ENCODE results near the gene RPRD1B. TPM values are rescaled to one million over a fixed set of nuclear protein-coding genes. Genes with fewer than 3 reads are reported as not detected.

The RPRD1B gene
- total RNA-seq, 1 experiment from 2014 or later, result 42.6 TPM

GRCh38 chr20:38011696-38012095 lies 21.9 kb upstream of the RPRD1B start:
- TF ChIP-seq CTCF (IDR thresholded peaks at IDR 0.05; ENCODE audit: unreplicated experiment), result no peak
- peaks cover 63% of the 10 kb centered on the region for H3K36me3 Mint-ChIP-seq (ENCODE audit: insufficient read depth, unreplicated experiment)
- intact Hi-C loops (cut with micrococcal nuclease), result no loop called here
- no peak for DNase-seq (ENCODE audit: unreplicated experiment)
- ChIA-PET CTCF (interaction anchor here (1.3 to 2.8 kb wide), 3 partner anchors 13 to 260 kb away, joined by 3 to 8 read pairs (median 8); no protein-coding TSS in a partner anchor), POLR2A (interaction anchor here (0.6 to 2.6 kb wide), 3 partner anchors 17 to 21 kb away, joined by 3 to 8 read pairs (median 4); partner anchors contain the start of genes RPRD1B and TTI1)
- no TSS peak for BruUV-seq (replicated peaks)
- H3K4me3 Mint-ChIP-seq (ENCODE audit: unreplicated experiment), result no peak overlapping the region
- H3K27ac Mint-ChIP-seq (ENCODE audit: low read depth, unreplicated experiment), result no peak overlapping the region
- H3K27me3 Mint-ChIP-seq (ENCODE audit: insufficient read depth, unreplicated experiment), result no peaks in the 10 kb centered on the region
- no peaks in the 10 kb centered on the region for H3K9me3 Mint-ChIP-seq (ENCODE audit: unreplicated experiment)
- peaks cover under 1% of the 10 kb centered on the region for H3K4me1 Mint-ChIP-seq (ENCODE audit: insufficient read depth, unreplicated experiment)

- no peaks in the 10 kb centered on the region for H3K27me3 Mint-ChIP-seq (ENCODE audit: insufficient read depth, unreplicated experiment)
- CTCF ChIA-PET, result interaction anchor here (0.9 to 2.8 kb wide), 5 partner anchors 13 to 448 kb away, joined by 3 to 8 read pairs (median 6); no protein-coding TSS in a partner anchor
- no peaks in the 10 kb centered on the region for H3K4me1 Mint-ChIP-seq (ENCODE audit: insufficient read depth, unreplicated experiment)
- no peak for TF ChIP-seq CTCF (IDR thresholded peaks at IDR 0.05; ENCODE audit: unreplicated experiment)
- BruUV-seq (replicated peaks), result no TSS peak
- H3K27ac Mint-ChIP-seq (ENCODE audit: low read depth, unreplicated experiment), result no peak overlapping the region
- H3K4me3 Mint-ChIP-seq (ENCODE audit: unreplicated experiment), result no peak overlapping the region
- H3K9me3 Mint-ChIP-seq (ENCODE audit: unreplicated experiment), result no peaks in the 10 kb centered on the region
- POLR2A ChIA-PET, result interaction anchor here (1.4 to 2.6 kb wide), 2 partner anchors 18 to 21 kb away, joined by 4 to 8 read pairs; partner anchors contain the start of genes RPRD1B and TTI1
- no peak for DNase-seq (ENCODE audit: unreplicated experiment)
- H3K36me3 Mint-ChIP-seq (ENCODE audit: insufficient read depth, unreplicated experiment), result peaks cover 68% of the 10 kb centered on the region
- intact Hi-C loops (cut with micrococcal nuclease), result no loop called here
These were observed 21.2 kb upstream of the RPRD1B start for GRCh38 chr20:38012332-38012731.

GRCh38 chr20:38013887-38014286 lies 19.7 kb upstream of the RPRD1B start:
- no TSS peak for BruUV-seq (replicated peaks)
- CTCF ChIA-PET, result interaction anchor here (1.4 kb wide), 1 partner anchor 21 kb away, joined by 6 read pairs; no protein-coding TSS in a partner anchor
- peaks cover 72% of the 10 kb centered on the region for H3K36me3 Mint-ChIP-seq (ENCODE audit: insufficient read depth, unreplicated experiment)
- intact Hi-C loops (cut with micrococcal nuclease), result no loop called here
- H3K4me3 Mint-ChIP-seq (ENCODE audit: unreplicated experiment), result no peak overlapping the region
- no peaks in the 10 kb centered on the region for H3K4me1 Mint-ChIP-seq (ENCODE audit: insufficient read depth, unreplicated experiment)
- H3K27ac Mint-ChIP-seq (ENCODE audit: low read depth, unreplicated experiment), result peak overlapping the region; percentile 20
- POLR2A ChIA-PET, result interaction anchor here (0.7 to 2.6 kb wide), 2 partner anchors 19 to 55 kb away, joined by 3 to 8 read pairs; partner anchors contain the start of genes RPRD1B and TTI1
- no peaks in the 10 kb centered on the region for H3K27me3 Mint-ChIP-seq (ENCODE audit: insufficient read depth, unreplicated experiment)
- DNase-seq (ENCODE audit: unreplicated experiment), result no peak
- no peaks in the 10 kb centered on the region for H3K9me3 Mint-ChIP-seq (ENCODE audit: unreplicated experiment)
- no peak for TF ChIP-seq CTCF (IDR thresholded peaks at IDR 0.05; ENCODE audit: unreplicated experiment)

- POLR2A ChIA-PET, result interaction anchor here (0.6 to 1.7 kb wide), 10 partner anchors 9 to 997 kb away, joined by 3 to 6 read pairs (median 4); partner anchors contain the start of gene RPRD1B
- intact Hi-C loops (cut with micrococcal nuclease), result no loop called here
- no TSS peak for BruUV-seq (replicated peaks)
- CTCF ChIA-PET, result interaction anchor here (0.7 kb wide), 2 partner anchors 12 to 749 kb away, joined by 3 read pairs; no protein-coding TSS in a partner anchor
- Mint-ChIP-seq H3K27me3 (ENCODE audit: insufficient read depth, unreplicated experiment) (no peaks in the 10 kb centered on the region), H3K36me3 (ENCODE audit: insufficient read depth, unreplicated experiment) (peaks cover 64% of the 10 kb centered on the region), H3K4me3 (ENCODE audit: unreplicated experiment) (no peak overlapping the region), H3K9me3 (ENCODE audit: unreplicated experiment) (no peaks in the 10 kb centered on the region), H3K27ac (ENCODE audit: low read depth, unreplicated experiment) (no peak overlapping the region), H3K4me1 (ENCODE audit: insufficient read depth, unreplicated experiment) (peaks cover 6% of the 10 kb centered on the region)
- TF ChIP-seq CTCF (IDR thresholded peaks at IDR 0.05; ENCODE audit: unreplicated experiment), result no peak
- no peak for DNase-seq (ENCODE audit: unreplicated experiment)
These were observed 15.6 kb upstream of the RPRD1B start for GRCh38 chr20:38017959-38018358.

Measured in MCF 10A (cell line).